ENCODE measurements around the gene TENM4. TPM values are rescaled to one million over a fixed set of nuclear protein-coding genes. Genes with fewer than 3 reads are reported as not detected.

TENM4 gene
- total and polyA plus RNA-seq, 2 of the 8 experiments (the other 6 are each of a cell fraction or from before 2014, with no cell fraction given): 3.5 to 7.2 TPM

DNA sequence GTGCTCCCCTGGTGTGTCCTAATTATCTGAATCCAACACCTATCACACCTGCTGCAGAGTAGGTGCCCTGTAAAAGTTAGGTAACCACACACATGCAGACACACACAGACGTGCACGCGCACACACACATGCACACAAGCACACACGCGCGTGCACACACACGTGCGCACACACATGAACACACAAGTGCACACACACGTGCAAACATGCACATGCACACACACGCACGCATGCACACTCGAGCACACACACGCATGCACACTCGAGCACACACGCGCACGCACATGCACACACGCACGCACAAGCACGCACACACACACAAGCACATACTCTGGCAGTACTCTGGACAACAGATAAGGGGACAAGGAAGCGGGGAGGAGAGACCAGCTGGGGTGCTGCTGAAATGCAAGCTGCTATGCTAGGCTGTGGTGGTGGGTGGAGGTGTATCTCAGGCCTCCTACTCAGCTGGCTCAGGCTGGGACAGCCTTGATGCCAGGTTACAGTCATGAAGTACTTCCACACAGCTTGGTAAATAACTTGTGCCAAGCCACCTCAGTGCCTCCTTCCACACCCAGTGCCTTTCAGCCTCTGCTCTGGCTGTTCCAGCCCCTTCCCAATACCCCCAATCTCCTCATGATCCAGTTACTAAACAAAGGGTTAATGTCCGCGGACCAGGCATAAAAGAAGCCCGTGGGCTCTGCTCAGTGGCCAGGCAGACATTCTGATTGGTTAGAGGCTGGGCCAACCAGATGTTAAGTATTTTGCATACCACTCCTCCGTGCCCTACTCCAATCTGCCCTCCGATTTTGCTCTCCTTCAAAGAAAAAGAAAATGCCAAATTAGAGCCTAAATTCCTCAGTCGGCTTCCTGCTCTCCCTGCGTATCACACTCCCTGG, 374.1 kb downstream of the TENM4 start:
- Histone ChIP-seq H3K36me3 (ENCODE audit: control insufficient read depth in 2 of 4, insufficient read depth in 4 of 4, low read length in 3 of 4) (no peaks in the 10 kb centered on the region), H3K79me2 (ENCODE audit: control insufficient read depth in 1 of 2, insufficient read depth in 2 of 2, low read length in 2 of 2) (no peaks in the 10 kb centered on the region), H2AK5ac (ENCODE audit: low read depth, low read length) (peak overlapping the region; percentile 65), H3K56ac (replicated peaks; ENCODE audit: insufficient read length, low read depth, low read length) (no peak overlapping the region), H2BK12ac (ENCODE audit: low read depth, low read length) (peak overlapping the region; percentile 81; the same call in 1 of the 2 replicates), H2AFZ (ENCODE audit: low read length) (peak overlapping the region; percentile 86; the same call in 1 of the 2 replicates), H3K4ac (replicated peaks; ENCODE audit: insufficient read length, low read depth, low read length) (peak overlapping the region; percentile 39), H3K23ac (ENCODE audit: insufficient read length) (no peak overlapping the region), H3K4me1 (replicated peaks in 1 of 4; ENCODE audit: control insufficient read depth in 3 of 4, insufficient read depth in 4 of 4, low read length in 3 of 4) (peaks cover 7 to 24% (median 13%) of the 10 kb centered on the region in 4 experiments), H4K91ac (replicated peaks; ENCODE audit: insufficient read length, low read length) (peak overlapping the region; percentile 76), H2BK20ac (ENCODE audit: low read length) (0 out of 2 replicates have a peak overlapping the region, but pooled peaks have one; percentile 75), H4K8ac (ENCODE audit: extremely low read depth, insufficient read depth, low read length) (no peak overlapping the region; the same call in 1 of the 2 replicates), H3K23me2 (ENCODE audit: low read depth, low read length) (no peaks in the 10 kb centered on the region), H3K27ac (ENCODE audit: low read depth, low read length) (no peak overlapping the region; the same call in 1 of the 2 replicates), H3K79me1 (ENCODE audit: low read depth, low read length) (no peaks in the 10 kb centered on the region), H2BK120ac (replicated peaks; ENCODE audit: low read depth, low read length) (no peak overlapping the region), H4K20me1 (replicated peaks in 1 of 2; ENCODE audit: control insufficient read depth in 1 of 2, insufficient read depth in 2 of 2, low read length in 2 of 2) (no peaks in the 10 kb centered on the region), H2BK15ac (ENCODE audit: low read length) (peak overlapping the region; percentile 75; the same call in 1 of the 2 replicates), H3K9me3 (ENCODE audit: insufficient read depth in 2 of 2, low read depth in 1 of 2, low read length in 1 of 2) (no peaks in the 10 kb centered on the region), H2BK5ac (ENCODE audit: low read depth, low read length) (peak overlapping the region; percentile 61), H3K4me3 (ENCODE audit: extremely low read depth in 1 of 4, insufficient read depth in 2 of 4, low read depth in 3 of 4, low read length in 4 of 4) (peak overlapping the region in 1 of 4 experiments; percentile 32; a peak in 1 of 8 replicates), H3K18ac (ENCODE audit: extremely low read depth, low read length) (no peak overlapping the region; the same call in none of the 2 replicates), H3K4me2 (ENCODE audit: insufficient read depth in 1 of 2, low read depth in 2 of 2, low read length in 2 of 2) (peak overlapping the region; percentile 42 to 56; a peak in 2 of 4 replicates), H4K5ac (ENCODE audit: insufficient read length, low read depth, low read length) (no peak overlapping the region), H3K14ac (ENCODE audit: insufficient read length) (no peak overlapping the region), H3K27me3 (replicated peaks in 1 of 4; ENCODE audit: control insufficient read depth in 3 of 4, extremely low read depth in 1 of 4, insufficient read depth in 3 of 4, low read length in 3 of 4) (no peaks in the 10 kb centered on the region), H3K9ac (replicated peaks in 1 of 4; ENCODE audit: extremely low read depth in 1 of 4, low read depth in 3 of 4, low read length in 3 of 4) (no peak overlapping the region)
- DNase-seq (ENCODE audit: low read depth in 1 of 2, low spot score in 2 of 2) (no peak), FAIRE-seq (no peak)
- ChIA-PET CTCF (ENCODE audit: partially characterized antibody) (interaction anchor here (0.6 to 5.1 kb wide), 5 partner anchors 9 to 222 kb away, joined by 3 to 32 read pairs (median 10); no protein-coding TSS in a partner anchor), POLR2A (ENCODE audit: partially characterized antibody) (no interaction called here)
- WGBS, 2 experiments (ENCODE audit: extremely low coverage in 1 of 2, insufficient coverage in 1 of 2, insufficient read length in 1 of 2, insufficient replicate concordance in 2 of 2, low coverage in 1 of 2, low lambda C conversion rate in 2 of 2, missing lambda C conversion rate in 1 of 2): 78% methylated on average over 23 of the region's 28 CpGs; no CpG with 5 or more reads in 1 of the 2 experiments
- no peak for TF ChIP-seq SAP30 (IDR thresholded peaks at IDR 0.05; ENCODE audit: insufficient read depth, insufficient replicate concordance, low read length)
- no peak for TF ChIP-seq SP4 (IDR thresholded peaks at IDR 0.05; ENCODE audit: low read length)
- TF ChIP-seq, protein P1, sequence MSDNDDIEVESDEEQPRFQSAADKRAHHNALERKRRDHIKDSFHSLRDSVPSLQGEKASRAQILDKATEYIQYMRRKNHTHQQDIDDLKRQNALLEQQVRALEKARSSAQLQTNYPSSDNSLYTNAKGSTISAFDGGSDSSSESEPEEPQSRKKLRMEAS (IDR thresholded peaks at IDR 0.05): peak; percentile 5; the same call in 1 of the 2 replicates
- TF ChIP-seq PHF8 (conservative IDR thresholded peaks at IDR 0.05; ENCODE audit: low read depth, low read length): no peak
- no peak for TF ChIP-seq POU5F1 (IDR thresholded peaks at IDR 0.05; ENCODE audit: low read depth, low read length)
- no peak for TF ChIP-seq BRCA1 (IDR thresholded peaks at IDR 0.05; ENCODE audit: low read depth, low read length)
